ENCODE results near the gene FURIN. TPM values are rescaled to one million over a fixed set of nuclear protein-coding genes. Genes with fewer than 3 reads are reported as not detected.

The FURIN gene
- total and polyA plus RNA-seq, 4 donors, result 13.2 to 27.0 (median 24.3) TPM

- 96% methylated on average over 16 of the region's 24 CpGs for WGBS (ENCODE audit: insufficient coverage)
- H3K4me3 ChIP-seq (ENCODE audit: low read depth, low read length), result no peak overlapping the region
- no peak overlapping the region for H3K27ac ChIP-seq (ENCODE audit: low read depth, low read length)
- no peaks in the 10 kb centered on the region for H3K9me3 ChIP-seq (ENCODE audit: control insufficient read depth, insufficient read depth, low read length)
- no peaks in the 10 kb centered on the region for H3K27me3 ChIP-seq (ENCODE audit: control insufficient read depth, insufficient read depth, low read length)
- no peak for DNase-seq (ENCODE audit: low read depth in 4 of 6, low spot score in 6 of 6)
- H3K4me1 ChIP-seq (ENCODE audit: control insufficient read depth, insufficient read depth, low read length), result peaks cover 18% of the 10 kb centered on the region
- peaks cover 96% of the 10 kb centered on the region for H3K36me3 ChIP-seq (ENCODE audit: control insufficient read depth, insufficient read depth, low read length)
These were observed 42.3 kb downstream of the FURIN start for GRCh38 chr15:90910441-90911301.

- no peaks in the 10 kb centered on the region for H3K9me3 ChIP-seq (ENCODE audit: control insufficient read depth, insufficient read depth, low read length)
- no peak overlapping the region for H3K4me3 ChIP-seq (ENCODE audit: low read depth, low read length)
- no peak overlapping the region for H3K27ac ChIP-seq (ENCODE audit: low read depth, low read length)
- H3K27me3 ChIP-seq (ENCODE audit: control insufficient read depth, insufficient read depth, low read length), result no peaks in the 10 kb centered on the region
- peaks cover 96% of the 10 kb centered on the region for H3K36me3 ChIP-seq (ENCODE audit: control insufficient read depth, insufficient read depth, low read length)
- no peak for DNase-seq (ENCODE audit: low read depth in 4 of 6, low spot score in 6 of 6)
- 95% methylated on average over 17 of the region's 19 CpGs for WGBS (ENCODE audit: insufficient coverage)
- peaks cover 13% of the 10 kb centered on the region for H3K4me1 ChIP-seq (ENCODE audit: control insufficient read depth, insufficient read depth, low read length)
These were observed 42.9 kb downstream of the FURIN start for GRCh38 chr15:90911302-90911623.

GRCh38 chr15:90911906-90912769 lies 43.8 kb downstream of the FURIN start:
- Histone ChIP-seq H3K4me1 (ENCODE audit: control insufficient read depth, insufficient read depth, low read length) (peaks cover 4% of the 10 kb centered on the region), H3K27me3 (ENCODE audit: control insufficient read depth, insufficient read depth, low read length) (no peaks in the 10 kb centered on the region), H3K27ac (ENCODE audit: low read depth, low read length) (no peak overlapping the region), H3K36me3 (ENCODE audit: control insufficient read depth, insufficient read depth, low read length) (peaks cover 96% of the 10 kb centered on the region), H3K4me3 (ENCODE audit: low read depth, low read length) (no peak overlapping the region), H3K9me3 (ENCODE audit: control insufficient read depth, insufficient read depth, low read length) (no peaks in the 10 kb centered on the region)
- 95% methylated on average over 30 of the region's 30 CpGs for WGBS (ENCODE audit: insufficient coverage)
- no peak for DNase-seq (ENCODE audit: low read depth in 4 of 6, low spot score in 6 of 6)

- Histone ChIP-seq H3K4me1 (ENCODE audit: control insufficient read depth, insufficient read depth, low read length) (no peaks in the 10 kb centered on the region), H3K4me3 (ENCODE audit: low read depth, low read length) (no peak overlapping the region), H3K36me3 (ENCODE audit: control insufficient read depth, insufficient read depth, low read length) (peaks cover 96% of the 10 kb centered on the region), H3K27me3 (ENCODE audit: control insufficient read depth, insufficient read depth, low read length) (no peaks in the 10 kb centered on the region), H3K27ac (ENCODE audit: low read depth, low read length) (no peak overlapping the region), H3K9me3 (ENCODE audit: control insufficient read depth, insufficient read depth, low read length) (no peaks in the 10 kb centered on the region)
- DNase-seq (ENCODE audit: low read depth in 4 of 6, low spot score in 6 of 6), result no peak
- WGBS (ENCODE audit: insufficient coverage), result 88% methylated on average over 7 of the region's 7 CpGs
These were observed 44.3 kb downstream of the FURIN start for GRCh38 chr15:90912770-90913075.

- H3K4me1 ChIP-seq (ENCODE audit: control insufficient read depth, insufficient read depth, low read length), result no peaks in the 10 kb centered on the region
- 88% methylated on average over 8 of the region's 12 CpGs for WGBS (ENCODE audit: insufficient coverage)
- no peak overlapping the region for H3K4me3 ChIP-seq (ENCODE audit: low read depth, low read length)
- no peak overlapping the region for H3K27ac ChIP-seq (ENCODE audit: low read depth, low read length)
- H3K27me3 ChIP-seq (ENCODE audit: control insufficient read depth, insufficient read depth, low read length), result no peaks in the 10 kb centered on the region
- no peak for DNase-seq (ENCODE audit: low read depth in 4 of 6, low spot score in 6 of 6)
- H3K36me3 ChIP-seq (ENCODE audit: control insufficient read depth, insufficient read depth, low read length), result peaks cover 99% of the 10 kb centered on the region
- no peaks in the 10 kb centered on the region for H3K9me3 ChIP-seq (ENCODE audit: control insufficient read depth, insufficient read depth, low read length)
These were observed 45.1 kb downstream of the FURIN start for GRCh38 chr15:90913398-90913944.

- no peaks in the 10 kb centered on the region for H3K9me3 ChIP-seq (ENCODE audit: control insufficient read depth, insufficient read depth, low read length)
- H3K27me3 ChIP-seq (ENCODE audit: control insufficient read depth, insufficient read depth, low read length), result no peaks in the 10 kb centered on the region
- no peak overlapping the region for H3K4me3 ChIP-seq (ENCODE audit: low read depth, low read length)
- WGBS (ENCODE audit: insufficient coverage), result 98% methylated on average over 19 of the region's 22 CpGs
- H3K36me3 ChIP-seq (ENCODE audit: control insufficient read depth, insufficient read depth, low read length), result peaks cover 100% of the 10 kb centered on the region
- no peak overlapping the region for H3K27ac ChIP-seq (ENCODE audit: low read depth, low read length)
- H3K4me1 ChIP-seq (ENCODE audit: control insufficient read depth, insufficient read depth, low read length), result no peaks in the 10 kb centered on the region
- DNase-seq (ENCODE audit: low read depth in 4 of 6, low spot score in 6 of 6), result no peak
These were observed 46.1 kb downstream of the FURIN start for GRCh38 chr15:90914305-90915080.

GRCh38 chr15:90915216-90915807 lies 46.9 kb downstream of the FURIN start:
- H3K27ac ChIP-seq (ENCODE audit: low read depth, low read length), result no peak overlapping the region
- H3K4me3 ChIP-seq (ENCODE audit: low read depth, low read length), result no peak overlapping the region
- no peak for DNase-seq (ENCODE audit: low read depth in 4 of 6, low spot score in 6 of 6)
- 88% methylated on average over 4 of the region's 7 CpGs for WGBS (ENCODE audit: insufficient coverage)
- no peaks in the 10 kb centered on the region for H3K27me3 ChIP-seq (ENCODE audit: control insufficient read depth, insufficient read depth, low read length)
- no peaks in the 10 kb centered on the region for H3K4me1 ChIP-seq (ENCODE audit: control insufficient read depth, insufficient read depth, low read length)
- peaks cover 100% of the 10 kb centered on the region for H3K36me3 ChIP-seq (ENCODE audit: control insufficient read depth, insufficient read depth, low read length)
- H3K9me3 ChIP-seq (ENCODE audit: control insufficient read depth, insufficient read depth, low read length), result no peaks in the 10 kb centered on the region

GRCh38 chr15:90915808-90916440 lies 47.5 kb downstream of the FURIN start:
- Histone ChIP-seq H3K9me3 (ENCODE audit: control insufficient read depth, insufficient read depth, low read length) (no peaks in the 10 kb centered on the region), H3K4me1 (ENCODE audit: control insufficient read depth, insufficient read depth, low read length) (no peaks in the 10 kb centered on the region), H3K36me3 (ENCODE audit: control insufficient read depth, insufficient read depth, low read length) (peaks cover 97% of the 10 kb centered on the region), H3K27ac (ENCODE audit: low read depth, low read length) (no peak overlapping the region), H3K4me3 (ENCODE audit: low read depth, low read length) (no peak overlapping the region), H3K27me3 (ENCODE audit: control insufficient read depth, insufficient read depth, low read length) (no peaks in the 10 kb centered on the region)
- 82% methylated on average over 23 of the region's 25 CpGs for WGBS (ENCODE audit: insufficient coverage)
- DNase-seq (ENCODE audit: low read depth in 4 of 6, low spot score in 6 of 6), result no peak

GRCh38 chr15:90916461-90916860 lies 48.1 kb downstream of the FURIN start:
- Histone ChIP-seq H3K4me3 (ENCODE audit: low read depth, low read length) (no peak overlapping the region), H3K27ac (ENCODE audit: low read depth, low read length) (no peak overlapping the region), H3K9me3 (ENCODE audit: control insufficient read depth, insufficient read depth, low read length) (no peaks in the 10 kb centered on the region), H3K4me1 (ENCODE audit: control insufficient read depth, insufficient read depth, low read length) (no peaks in the 10 kb centered on the region), H3K27me3 (ENCODE audit: control insufficient read depth, insufficient read depth, low read length) (no peaks in the 10 kb centered on the region), H3K36me3 (ENCODE audit: control insufficient read depth, insufficient read depth, low read length) (peaks cover 92% of the 10 kb centered on the region)
- no peak for DNase-seq (ENCODE audit: low read depth in 4 of 6, low spot score in 6 of 6)
- 87% methylated on average over 11 of the region's 11 CpGs for WGBS (ENCODE audit: insufficient coverage)
